Measurements from ENCODE around the gene GPR82.

GPR82 gene

DNA sequence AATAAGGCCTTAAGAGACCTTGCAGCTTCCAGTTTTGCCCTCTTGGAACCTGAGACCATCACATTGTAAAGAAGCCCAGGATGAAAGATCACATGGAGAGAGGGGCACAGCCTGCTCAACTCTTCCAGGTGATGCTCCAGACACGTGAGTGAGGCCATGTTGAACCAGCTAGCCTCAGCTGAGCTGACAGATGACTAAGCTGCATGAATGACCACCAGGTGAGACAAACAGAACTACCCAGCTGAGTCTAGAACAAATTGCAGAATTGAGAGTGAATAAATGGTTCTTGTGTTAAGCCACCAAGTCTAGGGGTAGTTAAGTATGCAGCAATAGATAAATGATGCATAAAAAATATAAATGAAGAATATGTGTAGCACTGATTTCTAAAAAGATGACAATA, 16.8 kb upstream of the GPR82 start:
- no peaks in the 10 kb centered on the region for H3K9me3 ChIP-seq (ENCODE audit: control insufficient read depth, low read length)
- no peaks in the 10 kb centered on the region for H3K36me3 ChIP-seq (ENCODE audit: control insufficient read depth, insufficient read depth, low read length)
- H3K4me2 ChIP-seq (ENCODE audit: low read length), result no peak overlapping the region
- H3K4me1 ChIP-seq, result no peaks in the 10 kb centered on the region
- no peaks in the 10 kb centered on the region for H3K79me2 ChIP-seq
- H3K9ac ChIP-seq, result no peak overlapping the region
- TF ChIP-seq, protein P1, sequence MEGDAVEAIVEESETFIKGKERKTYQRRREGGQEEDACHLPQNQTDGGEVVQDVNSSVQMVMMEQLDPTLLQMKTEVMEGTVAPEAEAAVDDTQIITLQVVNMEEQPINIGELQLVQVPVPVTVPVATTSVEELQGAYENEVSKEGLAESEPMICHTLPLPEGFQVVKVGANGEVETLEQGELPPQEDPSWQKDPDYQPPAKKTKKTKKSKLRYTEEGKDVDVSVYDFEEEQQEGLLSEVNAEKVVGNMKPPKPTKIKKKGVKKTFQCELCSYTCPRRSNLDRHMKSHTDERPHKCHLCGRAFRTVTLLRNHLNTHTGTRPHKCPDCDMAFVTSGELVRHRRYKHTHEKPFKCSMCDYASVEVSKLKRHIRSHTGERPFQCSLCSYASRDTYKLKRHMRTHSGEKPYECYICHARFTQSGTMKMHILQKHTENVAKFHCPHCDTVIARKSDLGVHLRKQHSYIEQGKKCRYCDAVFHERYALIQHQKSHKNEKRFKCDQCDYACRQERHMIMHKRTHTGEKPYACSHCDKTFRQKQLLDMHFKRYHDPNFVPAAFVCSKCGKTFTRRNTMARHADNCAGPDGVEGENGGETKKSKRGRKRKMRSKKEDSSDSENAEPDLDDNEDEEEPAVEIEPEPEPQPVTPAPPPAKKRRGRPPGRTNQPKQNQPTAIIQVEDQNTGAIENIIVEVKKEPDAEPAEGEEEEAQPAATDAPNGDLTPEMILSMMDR (IDR thresholded peaks at IDR 0.05), result no peak
- H2AFZ ChIP-seq, result no peak overlapping the region
- H3K27me3 ChIP-seq (ENCODE audit: control insufficient read depth, insufficient read depth, low read length), result no peaks in the 10 kb centered on the region
- no peak overlapping the region for H3K27ac ChIP-seq
- no peak overlapping the region for H3K4me3 ChIP-seq (ENCODE audit: low read depth, low read length)

DNA sequence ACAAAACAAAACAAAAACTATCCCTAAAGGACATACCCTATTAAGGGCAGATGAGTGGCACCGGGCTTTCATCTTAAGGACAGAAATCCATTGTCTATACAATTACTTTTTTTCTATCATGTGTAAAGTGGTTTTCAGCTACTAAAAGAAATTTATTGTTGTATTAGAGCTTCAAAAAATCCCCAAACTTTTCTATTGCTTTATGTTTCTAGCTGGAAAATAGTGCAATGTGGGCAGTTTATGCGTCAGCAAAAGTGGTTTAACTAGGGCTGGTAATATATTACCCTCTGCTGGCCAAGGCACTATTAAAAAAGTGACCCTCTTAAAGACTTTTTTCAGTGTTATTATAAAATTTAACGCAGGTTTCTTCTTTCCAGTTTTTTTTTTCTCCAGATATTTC, 15.5 kb upstream of the GPR82 start:
- H3K9me3 ChIP-seq (ENCODE audit: control insufficient read depth, low read length), result no peaks in the 10 kb centered on the region
- H3K27ac ChIP-seq, result no peak overlapping the region
- H3K27me3 ChIP-seq (ENCODE audit: control insufficient read depth, insufficient read depth, low read length), result no peaks in the 10 kb centered on the region
- TF ChIP-seq, protein P1 (IDR thresholded peaks at IDR 0.05), result no peak
- H3K9ac ChIP-seq, result no peak overlapping the region
- no peaks in the 10 kb centered on the region for H3K36me3 ChIP-seq (ENCODE audit: control insufficient read depth, insufficient read depth, low read length)
- H3K4me3 ChIP-seq (ENCODE audit: low read depth, low read length), result no peak overlapping the region
- H3K4me2 ChIP-seq (ENCODE audit: low read length), result no peak overlapping the region
- H2AFZ ChIP-seq, result no peak overlapping the region
- no peaks in the 10 kb centered on the region for H3K4me1 ChIP-seq
- no peaks in the 10 kb centered on the region for H3K79me2 ChIP-seq

DNA sequence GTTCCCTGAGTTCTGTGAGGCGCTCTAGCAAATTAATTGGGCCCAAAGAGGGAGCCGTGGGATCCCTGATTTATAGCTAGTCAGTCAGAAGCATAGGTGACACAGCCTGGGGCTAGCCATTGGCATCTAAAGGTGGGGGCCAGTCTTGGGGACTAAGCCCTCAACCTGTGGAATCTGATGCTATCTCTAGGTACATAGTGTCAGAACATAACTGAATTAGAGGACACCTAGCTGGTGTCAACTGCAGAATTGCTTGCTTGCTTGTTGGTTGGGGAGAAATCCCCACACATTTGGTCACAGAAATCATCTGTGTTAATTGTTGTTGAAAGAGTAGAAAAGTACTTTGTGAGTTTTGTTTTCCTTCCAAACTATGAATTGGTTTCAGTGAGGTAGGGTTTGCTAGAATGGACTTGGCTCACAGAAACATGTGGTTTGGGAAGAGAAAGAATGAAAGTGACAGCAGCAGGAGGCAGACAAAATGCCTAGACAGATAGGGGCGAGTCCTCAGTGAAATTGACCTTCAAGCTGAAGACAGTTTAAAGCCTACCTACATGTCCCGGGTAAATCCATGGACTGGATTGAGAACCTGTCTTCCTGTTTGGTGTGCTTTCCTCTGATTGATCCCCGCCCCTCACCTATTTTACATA, 12.8 kb upstream of the GPR82 start:
- Histone ChIP-seq H3K4me1 (no peaks in the 10 kb centered on the region), H3K4me2 (ENCODE audit: low read length) (no peak overlapping the region), H3K79me2 (no peaks in the 10 kb centered on the region), H3K9ac (no peak overlapping the region), H2AFZ (no peak overlapping the region), H3K27ac (no peak overlapping the region), H3K27me3 (ENCODE audit: control insufficient read depth, insufficient read depth, low read length) (no peaks in the 10 kb centered on the region), H3K4me3 (ENCODE audit: low read depth, low read length) (no peak overlapping the region), H3K36me3 (ENCODE audit: control insufficient read depth, insufficient read depth, low read length) (no peaks in the 10 kb centered on the region), H3K9me3 (ENCODE audit: control insufficient read depth, low read length) (no peaks in the 10 kb centered on the region)
- TF ChIP-seq, protein P1 (IDR thresholded peaks at IDR 0.05), result no peak

DNA sequence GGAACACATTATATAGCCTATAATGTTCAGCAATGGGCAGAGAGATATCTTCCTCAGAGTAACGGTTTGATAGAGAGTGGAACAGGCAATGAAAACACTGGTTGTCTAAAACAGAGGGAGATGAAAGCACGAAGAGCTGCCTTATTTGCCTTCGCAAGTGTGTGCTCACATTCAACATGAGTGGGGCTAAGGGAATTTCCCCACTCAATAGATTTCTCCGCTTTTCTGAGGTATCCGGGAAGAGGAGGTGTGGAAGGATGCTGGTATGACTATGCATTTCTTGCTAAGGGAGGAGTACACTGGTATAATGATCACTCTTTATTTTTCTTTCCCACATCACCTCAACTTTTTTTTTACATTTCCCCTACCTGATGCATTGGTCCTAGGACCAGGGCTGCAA, 7.8 kb upstream of the GPR82 start:
- Histone ChIP-seq H2AFZ (no peak overlapping the region), H3K36me3 (ENCODE audit: control insufficient read depth, insufficient read depth, low read length) (no peaks in the 10 kb centered on the region), H3K79me2 (no peaks in the 10 kb centered on the region), H3K4me2 (ENCODE audit: low read length) (no peak overlapping the region), H3K4me1 (no peaks in the 10 kb centered on the region), H3K27me3 (ENCODE audit: control insufficient read depth, insufficient read depth, low read length) (no peaks in the 10 kb centered on the region), H3K9me3 (ENCODE audit: control insufficient read depth, low read length) (no peaks in the 10 kb centered on the region), H3K9ac (no peak overlapping the region), H3K4me3 (ENCODE audit: low read depth, low read length) (no peak overlapping the region), H3K27ac (no peak overlapping the region)
- TF ChIP-seq, protein P1 (IDR thresholded peaks at IDR 0.05), result no peak

DNA sequence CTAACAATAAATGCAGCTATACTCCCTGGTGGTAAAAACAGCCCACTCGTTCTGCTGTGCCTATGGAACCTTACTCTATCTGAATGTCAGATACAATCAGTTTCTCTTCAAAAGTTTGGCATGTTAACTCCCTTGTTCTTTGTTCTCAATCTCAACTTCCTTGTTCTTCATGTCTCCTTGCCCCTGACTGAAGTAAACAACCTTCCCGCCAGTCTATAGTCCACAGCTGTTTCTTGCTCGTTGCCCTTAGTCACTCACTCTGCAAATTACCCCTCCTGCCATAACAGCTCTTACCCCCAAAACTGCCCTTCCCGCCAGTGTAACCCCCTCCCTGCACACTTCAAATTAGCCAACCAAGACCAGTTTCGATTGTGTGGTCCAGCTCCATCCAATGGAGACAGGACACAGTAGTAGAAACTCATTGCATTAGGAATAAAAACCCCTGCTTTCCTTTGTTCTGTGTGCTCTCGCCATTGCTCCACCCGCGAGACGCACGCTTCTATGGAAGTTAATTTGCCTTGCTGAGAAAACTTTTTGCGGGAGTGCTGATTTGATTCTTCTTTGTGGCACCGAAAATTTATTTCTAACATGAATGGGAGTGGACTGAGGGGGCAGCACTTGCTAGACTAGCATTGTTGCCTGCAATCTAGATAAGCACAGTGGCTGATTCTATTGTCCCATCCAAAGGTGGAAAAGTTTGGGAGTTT, 7.1 kb upstream of the GPR82 start:
- no peak overlapping the region for H2AFZ ChIP-seq
- no peaks in the 10 kb centered on the region for H3K36me3 ChIP-seq (ENCODE audit: control insufficient read depth, insufficient read depth, low read length)

More for the DNA sequence above, 7.1 kb upstream of the GPR82 start:
- Histone ChIP-seq H3K27me3 (ENCODE audit: control insufficient read depth, insufficient read depth, low read length) (no peaks in the 10 kb centered on the region), H3K4me1 (no peaks in the 10 kb centered on the region), H3K9me3 (ENCODE audit: control insufficient read depth, low read length) (no peaks in the 10 kb centered on the region), H3K9ac (no peak overlapping the region), H3K79me2 (no peaks in the 10 kb centered on the region), H3K4me2 (ENCODE audit: low read length) (no peak overlapping the region), H3K4me3 (ENCODE audit: low read depth, low read length) (no peak overlapping the region), H3K27ac (no peak overlapping the region)
- TF ChIP-seq, protein P1 (IDR thresholded peaks at IDR 0.05), result no peak

Measured in parathyroid adenoma (tissue), 2 donors.